HepG2 (cell line): ENCODE results near the gene NDOR1. TPM values are rescaled to one million over a fixed set of nuclear protein-coding genes. Genes with fewer than 3 reads are reported as not detected.

Source experiments
- ATAC-seq: fragments of 200-7000 bp; cut with Tn5 transposase; 3 replicates; pipeline ENCODE4 v1.9.1; 2020; ENCODE audit warnings: mild to moderate bottlenecking, moderate library complexity
- BruUV-seq: library from RNA; stranded (reverse); fragments of 400-500 nt; replicated peaks from 2 replicates; lab custom pipeline; 2021; lab: Mats Ljungman, UMichigan
- CTCF ChIA-PET: fragments of 300-600 bp; formaldehyde crosslinking; extraction: SDS; loops from one replicate; lab custom pipeline; 2021; ENCODE audit warnings: low total read pairs, inconsistent platforms, low intra/inter-chr PET ratio; lab: Yijun Ruan, JAX
- POLR2A ChIA-PET: fragments of 350-600 bp; sonication (Branson Sonifier 250); formaldehyde crosslinking; loops from one replicate; lab custom pipeline; 2020; ENCODE audit warnings: antibody characterized with exemption, inconsistent platforms; lab: Yijun Ruan, JAX
- DNase-seq: peaks from one replicate; pipeline ENCODE4 v3.0.0-alpha.2; 2015; ENCODE audit warnings: low spot score
- FAIRE-seq: peaks from 3 replicates; lab custom pipeline; 2011; peaks lifted over from hg19 to GRCh38; lab: Jason Lieb, UNC
- H2AFZ ChIP-seq: one replicate; pipeline ENCODE4 v1.6.1; 2011; ENCODE audit warnings: low read length, inconsistent platforms
- H3K27ac ChIP-seq: fragments of 300-600 bp; 3 replicates; pipeline ENCODE4 v1.8.0; 2011; ENCODE audit warnings: mixed run types, mild to moderate bottlenecking, mixed read lengths, low read length, inconsistent platforms; ENCODE audit not compliant: insufficient read depth; ENCODE audit errors: extremely low read length
- H3K27me3 ChIP-seq, 2 experiments: fragments of 200-600 bp in 1 of 2; 2 replicates in 1 of 2; 3 replicates in 1 of 2; pipeline versions ENCODE4 v1.6.0 to v1.8.0; 2011; ENCODE audit warnings: low read length in 2 of 2, mild to moderate bottlenecking in 2 of 2, moderate library complexity in 2 of 2, inconsistent platforms in 1 of 2; ENCODE audit not compliant: insufficient read depth in 2 of 2, control insufficient read depth in 1 of 2
- H3K36me3 ChIP-seq, 2 experiments: fragments of 200-600 bp in 1 of 2; replicated peaks in 1 of 2; 2 replicates in 1 of 2; 3 replicates in 1 of 2; pipeline versions ENCODE4 v1.5.1 to v1.8.0; 2011; ENCODE audit warnings: low read length in 2 of 2, inconsistent platforms in 1 of 2; ENCODE audit not compliant: insufficient read depth in 2 of 2, control insufficient read depth in 1 of 2
- H3K4me1 ChIP-seq: 2 replicates; pipeline ENCODE4 v1.5.1; 2012; ENCODE audit warnings: low read length, inconsistent platforms; ENCODE audit not compliant: insufficient read depth
- H3K4me2 ChIP-seq: 2 replicates; pipeline ENCODE4 v1.6.0; 2011; ENCODE audit warnings: low read depth, low read length, inconsistent platforms
- H3K4me3 ChIP-seq, 3 experiments: fragments of 200-600 bp in 1 of 3; sonication (generic), shearing (Covaris generic) in 1 of 3; replicated peaks in 1 of 3; 2 replicates each; pipeline ENCODE4 v1.5.1; 2011 to 2016; ENCODE audit warnings: low read length in 3 of 3, inconsistent platforms in 2 of 3, low read depth in 2 of 3, mild to moderate bottlenecking in 2 of 3, control low read depth in 1 of 3, mixed read lengths in 1 of 3; ENCODE audit not compliant: insufficient read depth in 1 of 3
- H3K79me2 ChIP-seq: one replicate; pipeline ENCODE4 v1.6.1; 2011; ENCODE audit warnings: low read length, inconsistent platforms; ENCODE audit not compliant: insufficient read depth
- H3K9ac ChIP-seq: 2 replicates; pipeline ENCODE4 v1.6.0; 2011; ENCODE audit warnings: mild to moderate bottlenecking, low read depth, low read length, inconsistent platforms; ENCODE audit not compliant: insufficient read depth
- H3K9me3 ChIP-seq: 2 replicates; pipeline ENCODE4 v1.5.1; 2012; ENCODE audit warnings: mild to moderate bottlenecking, low read length
- H4K20me1 ChIP-seq: 2 replicates; pipeline ENCODE4 v1.6.0; 2011; ENCODE audit warnings: inconsistent platforms, mild to moderate bottlenecking, low read length, moderate library complexity; ENCODE audit not compliant: insufficient read depth
- AGO1 ChIP-seq: fragments of 200-400 bp; formaldehyde crosslinking; IDR thresholded peaks from 2 replicates; pipeline ENCODE4 v1.6.1; 2017; ENCODE audit warnings: mild to moderate bottlenecking, low read depth, low read length, moderate library complexity; ENCODE audit not compliant: poor library complexity, severe bottlenecking
- IRF2 ChIP-seq: IDR thresholded peaks from 2 replicates; pipeline ENCODE4 v1.6.1; 2018; ENCODE audit warnings: missing genetic modification reagents, missing compliant biosample characterization
- ISL2 ChIP-seq: sonication (generic); formaldehyde crosslinking; IDR thresholded peaks from 2 replicates; pipeline ENCODE4 v1.5.0; 2020; ENCODE audit warnings: missing genetic modification reagents
- JARID2 ChIP-seq: sonication (generic); formaldehyde crosslinking; IDR thresholded peaks from 2 replicates; pipeline ENCODE4 v1.8.1; 2023; ENCODE audit warnings: missing genetic modification reagents, inconsistent platforms; ENCODE audit not compliant: insufficient replicate concordance
- MED8 ChIP-seq: sonication (generic); formaldehyde crosslinking; IDR thresholded peaks from 2 replicates; pipeline ENCODE4 v1.8.1; 2023; ENCODE audit warnings: mild to moderate bottlenecking, missing genetic modification reagents; ENCODE audit not compliant: insufficient replicate concordance
- RAD51 ChIP-seq: fragments of 450-650 bp; IDR thresholded peaks from 2 replicates; pipeline ENCODE4 v1.6.1; 2016; ENCODE audit warnings: borderline replicate concordance
- RXRA ChIP-seq: sonication (generic); formaldehyde crosslinking; IDR thresholded peaks from 2 replicates; pipeline ENCODE4 v1.5.1; 2020; ENCODE audit warnings: missing genetic modification reagents
- SP1 ChIP-seq, 2 experiments: fragments of 450-650 bp in 1 of 2; sonication (generic) in 1 of 2; formaldehyde crosslinking in 1 of 2; IDR thresholded peaks; 2 replicates each; pipeline versions ENCODE4 v1.4.0 to v1.6.1; 2016 to 2020; ENCODE audit warnings: missing genetic modification reagents in 1 of 2
- STAT5B ChIP-seq: sonication (generic); formaldehyde crosslinking; IDR thresholded peaks from 2 replicates; pipeline ENCODE4 v1.4.0; 2020; ENCODE audit warnings: missing genetic modification reagents
- ZNF20 ChIP-seq: sonication (generic); formaldehyde crosslinking; IDR thresholded peaks from 2 replicates; pipeline ENCODE4 v1.4.0; 2020; ENCODE audit warnings: mild to moderate bottlenecking, moderate library complexity, missing genetic modification reagents
- ZNF484 ChIP-seq: sonication (generic); formaldehyde crosslinking; IDR thresholded peaks from 2 replicates; pipeline ENCODE4 v1.5.1; 2020; ENCODE audit warnings: mild to moderate bottlenecking, low read depth, missing genetic modification reagents, borderline replicate concordance
- ZNF564 ChIP-seq: sonication (generic); formaldehyde crosslinking; IDR thresholded peaks from 2 replicates; pipeline ENCODE4 v1.8.1; 2023; ENCODE audit warnings: mild to moderate bottlenecking, missing genetic modification reagents
- ZNF652 ChIP-seq: IDR thresholded peaks from 2 replicates; pipeline ENCODE4 v1.6.1; 2016; ENCODE audit warnings: low read depth, borderline replicate concordance
- ZNF678 ChIP-seq: sonication (generic); formaldehyde crosslinking; IDR thresholded peaks from 2 replicates; pipeline ENCODE4 v1.4.0; 2020; ENCODE audit warnings: mild to moderate bottlenecking, missing genetic modification reagents
- ZSCAN20 ChIP-seq: sonication (generic); formaldehyde crosslinking; IDR thresholded peaks from 2 replicates; pipeline ENCODE4 v1.4.0; 2020; ENCODE audit warnings: missing genetic modification reagents, mild to moderate bottlenecking, borderline replicate concordance
- ZSCAN22 ChIP-seq: sonication (generic); formaldehyde crosslinking; IDR thresholded peaks from 2 replicates; pipeline ENCODE4 v1.4.0; 2020; ENCODE audit warnings: mild to moderate bottlenecking, missing genetic modification reagents
- WGBS: methylation state at CpG from one replicate; pipeline ENCODE4 v1.1.6; 2017; ENCODE audit warnings: low lambda C conversion rate; 5-methylcytosine and 5-hydroxymethylcytosine counted together
- in situ Hi-C: cut with HindIII; loops from 2 replicates; pipeline ENCODE4 v1.10.0; 2017; ENCODE audit warnings: low pct_unique_long_range_greater_than_20kb; ENCODE audit not compliant: extremely low pct_ligation_motif_present
- intact Hi-C: fragments of 100-400 bp; cut with micrococcal nuclease; formaldehyde crosslinking; loops from one replicate; pipeline ENCODE4 v1.10.0; 2022; ENCODE audit not compliant: unreplicated experiment
- polyA plus RNA-seq, 8 experiments: library from polyadenylated mRNA; depleted of rRNA in 3 of 8; stranded (reverse) in 7 of 8; unstranded in 1 of 8; fragments of >200 nt; fragmentation: Illumina TruSeq in 4 of 8; extraction: Trizol in 4 of 8; gene quantifications; 2 replicates each; pipeline versions ENCODE4 v1.2.1 to v1.2.3, GENCODE V29; 2011 to 2016; ENCODE audit warnings: low read depth in 4 of 8, missing spikeins in 1 of 8, mixed read lengths in 1 of 8; ENCODE audit not compliant: insufficient read depth in 1 of 8
- total RNA-seq, 5 experiments: library from RNA; depleted of rRNA; stranded (reverse); fragments of >200 nt; fragmentation: Illumina TruSeq; extraction: Trizol; gene quantifications; 2 replicates each; pipeline ENCODE4 v1.2.3, GENCODE V29; 2016; ENCODE audit warnings: low read depth in 1 of 5
- TF ChIP-seq, protein P1 (sequence below): sonication (generic); formaldehyde crosslinking; IDR thresholded peaks from 2 replicates; pipeline ENCODE4 v1.4.0; 2020; ENCODE audit warnings: missing genetic modification reagents, borderline replicate concordance
- TF ChIP-seq, protein P2 (sequence below): sonication (generic); formaldehyde crosslinking; IDR thresholded peaks from 2 replicates; pipeline ENCODE4 v1.4.0; 2020; ENCODE audit warnings: mild to moderate bottlenecking, missing genetic modification reagents

The NDOR1 gene
- total and polyA plus RNA-seq, 2 of the 13 experiments (the other 11 are each of a cell fraction or from before 2014, with no cell fraction given), result 3.6 to 8.7 TPM

DNA sequence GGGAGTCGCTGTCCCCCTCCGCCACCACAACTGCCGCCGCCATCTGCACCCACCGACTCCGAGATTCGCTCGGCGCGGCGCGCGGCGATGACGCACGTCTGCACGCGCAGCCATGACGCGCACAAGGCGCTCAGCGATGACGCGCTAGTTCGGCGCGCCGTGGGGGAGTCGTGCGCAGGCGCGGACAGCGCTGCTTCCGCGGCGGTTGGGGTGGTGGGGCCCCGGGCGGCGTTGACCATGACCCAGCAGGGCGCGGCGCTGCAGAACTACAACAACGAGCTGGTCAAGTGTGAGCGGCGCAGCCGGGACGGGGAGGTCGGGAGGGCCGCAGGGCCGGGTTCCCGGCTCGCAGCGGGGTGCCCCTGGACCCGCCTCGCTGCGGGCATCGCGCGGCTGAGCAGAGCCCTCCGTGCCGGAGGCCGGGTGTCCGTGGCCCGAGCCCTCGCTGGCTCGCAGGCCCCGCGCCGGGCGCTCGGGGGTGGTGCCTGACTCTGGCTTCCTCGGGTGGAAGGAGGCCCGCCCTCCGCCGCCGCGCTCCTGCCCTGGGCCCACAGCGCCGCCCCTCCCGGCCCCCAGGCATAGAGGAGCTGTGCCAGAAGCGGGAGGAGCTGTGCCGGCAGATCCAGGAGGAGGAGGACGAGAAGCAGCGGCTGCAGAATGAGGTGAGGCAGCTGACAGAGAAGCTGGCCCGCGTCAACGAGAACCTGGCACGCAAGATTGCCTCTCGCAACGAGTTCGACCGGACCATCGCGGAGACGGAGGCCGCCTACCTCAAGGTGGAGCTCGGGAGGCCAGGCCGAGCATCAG is 16.8 kb upstream of the NDOR1 start, which contains the start of the genes ANAPC2 and SSNA1:
ANAPC2 (minus strand) TSS at position 71 of the 807 bp plus-strand sequence; CDS start at position 43, 28 bp downstream.
SSNA1 (plus strand) TSS at position 187 of the 807 bp plus-strand sequence; CDS start at position 238, 51 bp downstream.
- no peaks in the 10 kb centered on the region for H3K27me3 ChIP-seq
- peak; percentile 30 for FAIRE-seq
- POLR2A ChIA-PET, result interaction anchor here (0.8 to 3.8 kb wide), 28 partner anchors 10 to 133 kb away, joined by 3 to 52 read pairs (median 7); partner anchors contain the start of genes MAN1B1, NDOR1, NELFB and RNF208
- H3K9me3 ChIP-seq, result no peaks in the 10 kb centered on the region
- CTCF ChIA-PET, result interaction anchor here (0.8 to 2.6 kb wide), 4 partner anchors 11 to 74 kb away, joined by 3 to 19 read pairs (median 10); partner anchors contain the start of gene RNF224
- intact Hi-C loops (loop anchor here (1.0 to 2.0 kb wide), 3 partner anchors 16 to 38 kb away; partner anchors contain the start of genes NDOR1, RNF224 and TMEM203), in situ Hi-C loops (loop anchor here (5.0 kb wide), 1 partner anchor 39 kb away; the partner anchor contains the start of genes CYSRT1 and RNF224)
- 2% methylated on average over 25 of the region's 98 CpGs for WGBS
- H3K4me2 ChIP-seq, result peak within 1 kb of the TSS; percentile 94
- peak; percentile 84 for ATAC-seq
- H3K27ac ChIP-seq, result peak within 1 kb of the TSS; percentile 81
- BruUV-seq, result TSS peak; percentile 85
- peak within 1 kb of the TSS; percentile 84 to 99 (median 97) for H3K4me3 ChIP-seq
- peaks cover 28% of the 10 kb centered on the region for H3K4me1 ChIP-seq
- H4K20me1 ChIP-seq, result no peaks in the 10 kb centered on the region
- no peak within 1 kb of the TSS for H2AFZ ChIP-seq
- H3K36me3 ChIP-seq, result peaks cover 17 to 28% of the 10 kb centered on the region in 2 experiments; a peak in 3 of 5 replicates
- H3K79me2 ChIP-seq, result peaks cover 26% of the 10 kb centered on the region
- peak; percentile 85 for DNase-seq
- H3K9ac ChIP-seq, result peak within 1 kb of the TSS; percentile 87
- TF ChIP-seq STAT5B (CRISPR knock-in tag), result 0 out of 2 replicates have a peak, but pooled peaks have one; percentile 64
- peak; percentile 77 for TF ChIP-seq RXRA (CRISPR knock-in tag)
- no peak for TF ChIP-seq ZNF652 (CRISPR knock-in tag)
- no peak for TF ChIP-seq JARID2 (CRISPR knock-in tag)
- no peak for TF ChIP-seq SP1 (IDR thresholded peaks at IDR 0.05)
- peak; percentile 93 for TF ChIP-seq SP1 (CRISPR knock-in tag; IDR thresholded peaks at IDR 0.05)
- no peak for TF ChIP-seq ZNF678 (CRISPR knock-in tag)
- peak; percentile 29 for TF ChIP-seq AGO1
- TF ChIP-seq IRF2 (CRISPR knock-in tag), result peak; percentile 92
- no peak for TF ChIP-seq ZNF564 (CRISPR knock-in tag)
- TF ChIP-seq ZSCAN20 (CRISPR knock-in tag), result peak; percentile 74; the same call in 1 of the 2 replicates
- TF ChIP-seq, protein P1, sequence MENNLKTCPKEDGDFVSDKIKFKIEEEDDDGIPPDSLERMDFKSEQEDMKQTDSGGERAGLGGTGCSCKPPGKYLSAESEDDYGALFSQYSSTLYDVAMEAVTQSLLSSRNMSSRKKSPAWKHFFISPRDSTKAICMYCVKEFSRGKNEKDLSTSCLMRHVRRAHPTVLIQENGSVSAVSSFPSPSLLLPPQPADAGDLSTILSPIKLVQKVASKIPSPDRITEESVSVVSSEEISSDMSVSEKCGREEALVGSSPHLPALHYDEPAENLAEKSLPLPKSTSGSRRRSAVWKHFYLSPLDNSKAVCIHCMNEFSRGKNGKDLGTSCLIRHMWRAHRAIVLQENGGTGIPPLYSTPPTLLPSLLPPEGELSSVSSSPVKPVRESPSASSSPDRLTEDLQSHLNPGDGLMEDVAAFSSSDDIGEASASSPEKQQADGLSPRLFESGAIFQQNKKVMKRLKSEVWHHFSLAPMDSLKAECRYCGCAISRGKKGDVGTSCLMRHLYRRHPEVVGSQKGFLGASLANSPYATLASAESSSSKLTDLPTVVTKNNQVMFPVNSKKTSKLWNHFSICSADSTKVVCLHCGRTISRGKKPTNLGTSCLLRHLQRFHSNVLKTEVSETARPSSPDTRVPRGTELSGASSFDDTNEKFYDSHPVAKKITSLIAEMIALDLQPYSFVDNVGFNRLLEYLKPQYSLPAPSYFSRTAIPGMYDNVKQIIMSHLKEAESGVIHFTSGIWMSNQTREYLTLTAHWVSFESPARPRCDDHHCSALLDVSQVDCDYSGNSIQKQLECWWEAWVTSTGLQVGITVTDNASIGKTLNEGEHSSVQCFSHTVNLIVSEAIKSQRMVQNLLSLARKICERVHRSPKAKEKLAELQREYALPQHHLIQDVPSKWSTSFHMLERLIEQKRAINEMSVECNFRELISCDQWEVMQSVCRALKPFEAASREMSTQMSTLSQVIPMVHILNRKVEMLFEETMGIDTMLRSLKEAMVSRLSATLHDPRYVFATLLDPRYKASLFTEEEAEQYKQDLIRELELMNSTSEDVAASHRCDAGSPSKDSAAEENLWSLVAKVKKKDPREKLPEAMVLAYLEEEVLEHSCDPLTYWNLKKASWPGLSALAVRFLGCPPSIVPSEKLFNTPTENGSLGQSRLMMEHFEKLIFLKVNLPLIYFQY (CRISPR knock-in tag), result peak; percentile 49; the same call in 1 of the 2 replicates
- TF ChIP-seq RAD51, result no peak
- TF ChIP-seq ZNF484, result no peak
- no peak for TF ChIP-seq ZNF20 (CRISPR knock-in tag)
- peak; percentile 49; the same call in 1 of the 2 replicates for TF ChIP-seq ZSCAN22 (CRISPR knock-in tag)
- peak; percentile 70 for TF ChIP-seq MED8 (CRISPR knock-in tag)
- TF ChIP-seq, protein P2, sequence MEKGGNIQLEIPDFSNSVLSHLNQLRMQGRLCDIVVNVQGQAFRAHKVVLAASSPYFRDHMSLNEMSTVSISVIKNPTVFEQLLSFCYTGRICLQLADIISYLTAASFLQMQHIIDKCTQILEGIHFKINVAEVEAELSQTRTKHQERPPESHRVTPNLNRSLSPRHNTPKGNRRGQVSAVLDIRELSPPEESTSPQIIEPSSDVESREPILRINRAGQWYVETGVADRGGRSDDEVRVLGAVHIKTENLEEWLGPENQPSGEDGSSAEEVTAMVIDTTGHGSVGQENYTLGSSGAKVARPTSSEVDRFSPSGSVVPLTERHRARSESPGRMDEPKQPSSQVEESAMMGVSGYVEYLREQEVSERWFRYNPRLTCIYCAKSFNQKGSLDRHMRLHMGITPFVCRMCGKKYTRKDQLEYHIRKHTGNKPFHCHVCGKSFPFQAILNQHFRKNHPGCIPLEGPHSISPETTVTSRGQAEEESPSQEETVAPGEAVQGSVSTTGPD (CRISPR knock-in tag), result no peak
- peak; percentile 77; the same call in 1 of the 2 replicates for TF ChIP-seq ISL2 (CRISPR knock-in tag)
